Neural cell (in vitro differentiated cells): ENCODE measurements around the gene EN2. TPM values are rescaled to one million over a fixed set of nuclear protein-coding genes. Genes with fewer than 3 reads are reported as not detected.
A peak's percentile ranks its signal among the peaks of the same experiment; 100 is the strongest.

Experiments
- H2AFZ ChIP-seq: fragments of 200-600, 300-800 bp; sonication (generic), shearing (Covaris generic); 2 replicates; pipeline ENCODE4 v1.6.0; 2014; ENCODE audit warnings: low read depth, mild to moderate bottlenecking, antibody characterized with exemption, low read length, moderate library complexity
- H3F3A ChIP-seq: fragments of 200-600 bp; shearing (Covaris generic); 2 replicates; pipeline ENCODE4 v1.6.1; 2016; ENCODE audit warnings: mild to moderate bottlenecking, moderate library complexity, mixed read lengths, antibody characterized with exemption, low read length; ENCODE audit not compliant: insufficient read depth, poor library complexity, severe bottlenecking
- H3K27ac ChIP-seq: fragments of 200-600, 300-800 bp; sonication (generic), shearing (Covaris generic); 2 replicates; pipeline ENCODE4 v1.5.1; 2014; ENCODE audit warnings: mild to moderate bottlenecking, low read length, moderate library complexity
- H3K27me3 ChIP-seq: fragments of 300-800, 200-600 bp; sonication (generic), shearing (Covaris generic); 2 replicates; pipeline ENCODE4 v1.6.0; 2014; ENCODE audit warnings: mild to moderate bottlenecking, low read depth, low read length, moderate library complexity; ENCODE audit not compliant: insufficient read depth
- H3K36me3 ChIP-seq: fragments of 300-800, 200-600 bp; sonication (generic), shearing (Covaris generic); 2 replicates; pipeline ENCODE4 v1.5.1; 2014; ENCODE audit warnings: mild to moderate bottlenecking, antibody characterized with exemption, low read length, moderate library complexity; ENCODE audit not compliant: insufficient read depth
- H3K4me2 ChIP-seq: fragments of 300-800, 200-600 bp; sonication (generic), shearing (Covaris generic); 2 replicates; pipeline ENCODE4 v1.6.0; 2014; ENCODE audit warnings: mild to moderate bottlenecking, low read length
- H3K4me3 ChIP-seq: fragments of 300-800, 200-600 bp; sonication (generic), shearing (Covaris generic); 2 replicates; pipeline ENCODE4 v1.5.1; 2014; ENCODE audit warnings: mild to moderate bottlenecking, low read length, moderate library complexity
- H3K79me2 ChIP-seq: fragments of 200-600 bp; shearing (Covaris generic); replicated peaks from 2 replicates; pipeline ENCODE4 v1.6.0; 2014; ENCODE audit warnings: mild to moderate bottlenecking, low read length, moderate library complexity; ENCODE audit not compliant: insufficient read depth
- H3K9ac ChIP-seq: fragments of 300-800, 200-600 bp; sonication (generic), shearing (Covaris generic); 2 replicates; pipeline ENCODE4 v1.6.1; 2016; ENCODE audit warnings: mild to moderate bottlenecking, low read length, mixed read lengths
- H3K9me2 ChIP-seq: fragments of 200-600 bp; shearing (Covaris generic); 2 replicates; pipeline ENCODE4 v1.6.1; 2016; ENCODE audit warnings: mild to moderate bottlenecking, low read length, mixed read lengths; ENCODE audit not compliant: insufficient read depth
- H3K9me3 ChIP-seq: fragments of 200-600, 300-800 bp; sonication (generic), shearing (Covaris generic); 2 replicates; pipeline ENCODE4 v1.6.1; 2016; ENCODE audit warnings: mild to moderate bottlenecking, mixed run types, low read length, moderate library complexity, mixed read lengths
- H4K20me1 ChIP-seq: fragments of 200-600 bp; shearing (Covaris generic); 2 replicates; pipeline ENCODE4 v1.6.1; 2016; ENCODE audit warnings: mild to moderate bottlenecking, mixed run types; ENCODE audit not compliant: insufficient read depth
- EP300 ChIP-seq: fragments of 450-650 bp; conservative IDR thresholded peaks from 2 replicates; pipeline ENCODE4 v1.6.1; 2014; ENCODE audit warnings: antibody characterized with exemption, mild to moderate bottlenecking, moderate library complexity; ENCODE audit not compliant: poor library complexity, severe bottlenecking
- EZH2 ChIP-seq: fragments of 200-600, 300-800 bp; shearing (Covaris generic), sonication (generic); IDR thresholded peaks from 2 replicates; pipeline ENCODE4 v1.6.1; 2014; ENCODE audit warnings: antibody characterized with exemption, low read length, borderline replicate concordance, mild to moderate bottlenecking; ENCODE audit not compliant: insufficient read depth, poor library complexity, severe bottlenecking
- MXI1 ChIP-seq: fragments of 450-650 bp; conservative IDR thresholded peaks from 2 replicates; pipeline ENCODE4 v1.6.1; 2014; ENCODE audit warnings: antibody characterized with exemption, mild to moderate bottlenecking; ENCODE audit not compliant: poor library complexity, severe bottlenecking
- POLR2AphosphoS5 ChIP-seq: IDR thresholded peaks from 2 replicates; pipeline ENCODE4 v1.6.1; 2012
- RAD21 ChIP-seq: fragments of 450-650 bp; conservative IDR thresholded peaks from 2 replicates; pipeline ENCODE4 v1.6.1; 2014; ENCODE audit warnings: antibody characterized with exemption, mild to moderate bottlenecking, moderate library complexity
- SMC3 ChIP-seq: fragments of 450-650 bp; conservative IDR thresholded peaks from 2 replicates; pipeline ENCODE4 v1.6.1; 2014; ENCODE audit warnings: antibody characterized with exemption, mild to moderate bottlenecking, moderate library complexity; ENCODE audit not compliant: poor library complexity
- TAF1 ChIP-seq: IDR thresholded peaks from 2 replicates; pipeline ENCODE4 v1.6.1; 2012; ENCODE audit warnings: low read depth
- polyA plus RNA-seq: library from polyadenylated mRNA; depleted of rRNA; stranded (reverse); fragments of >200 nt; gene quantifications from 2 replicates; pipeline ENCODE4 v1.2.3, GENCODE V29; 2014
- TF ChIP-seq, protein P1 (sequence below): IDR thresholded peaks from 2 replicates; pipeline ENCODE4 v1.6.1; 2012; ENCODE audit warnings: borderline replicate concordance
- TF ChIP-seq, protein P2 (sequence below): fragments of 450-650 bp; IDR thresholded peaks from 2 replicates; pipeline ENCODE4 v1.5.1; 2014; ENCODE audit warnings: antibody characterized with exemption, mild to moderate bottlenecking, moderate library complexity; ENCODE audit not compliant: poor library complexity, severe bottlenecking

EN2 gene
- polyA plus RNA-seq, 1 donor from 2014 or later, result not detected

DNA sequence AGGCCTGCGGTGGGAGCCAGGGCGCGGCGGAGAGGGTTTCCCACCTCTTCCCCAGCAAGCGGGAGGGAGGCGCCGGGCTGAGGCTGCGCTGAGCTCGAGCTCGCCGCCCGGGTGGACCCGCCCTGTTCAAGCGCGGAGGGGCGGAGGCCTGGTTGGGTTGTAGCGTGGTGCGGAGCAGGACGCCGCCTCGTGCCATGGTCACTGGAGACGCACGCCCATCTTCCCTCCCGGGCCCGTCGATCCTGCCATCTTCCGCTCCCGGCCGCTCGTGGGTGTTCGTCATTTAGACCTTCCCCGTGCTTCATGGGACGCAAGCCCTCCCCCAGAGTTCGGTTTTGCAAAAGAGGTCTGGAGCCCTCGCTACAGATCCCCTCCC lies 9.3 kb upstream of the EN2 start:
- Histone ChIP-seq H3F3A (no peaks in the 10 kb centered on the region), H3K36me3 (no peaks in the 10 kb centered on the region), H4K20me1 (no peaks in the 10 kb centered on the region), H3K9ac (no peak overlapping the region), H3K79me2 (no peaks in the 10 kb centered on the region), H2AFZ (no peak overlapping the region), H3K4me2 (no peak overlapping the region), H3K9me3 (no peaks in the 10 kb centered on the region), H3K9me2 (no peaks in the 10 kb centered on the region), H3K4me3 (peak overlapping the region; percentile 37), H3K27me3 (peaks cover 89% of the 10 kb centered on the region), H3K27ac (no peak overlapping the region)
- TF ChIP-seq POLR2AphosphoS5 (peak; percentile 8), RAD21 (no peak), MXI1 (no peak), SMC3 (no peak), EZH2 (peak; percentile 34)
- TF ChIP-seq, protein P1, sequence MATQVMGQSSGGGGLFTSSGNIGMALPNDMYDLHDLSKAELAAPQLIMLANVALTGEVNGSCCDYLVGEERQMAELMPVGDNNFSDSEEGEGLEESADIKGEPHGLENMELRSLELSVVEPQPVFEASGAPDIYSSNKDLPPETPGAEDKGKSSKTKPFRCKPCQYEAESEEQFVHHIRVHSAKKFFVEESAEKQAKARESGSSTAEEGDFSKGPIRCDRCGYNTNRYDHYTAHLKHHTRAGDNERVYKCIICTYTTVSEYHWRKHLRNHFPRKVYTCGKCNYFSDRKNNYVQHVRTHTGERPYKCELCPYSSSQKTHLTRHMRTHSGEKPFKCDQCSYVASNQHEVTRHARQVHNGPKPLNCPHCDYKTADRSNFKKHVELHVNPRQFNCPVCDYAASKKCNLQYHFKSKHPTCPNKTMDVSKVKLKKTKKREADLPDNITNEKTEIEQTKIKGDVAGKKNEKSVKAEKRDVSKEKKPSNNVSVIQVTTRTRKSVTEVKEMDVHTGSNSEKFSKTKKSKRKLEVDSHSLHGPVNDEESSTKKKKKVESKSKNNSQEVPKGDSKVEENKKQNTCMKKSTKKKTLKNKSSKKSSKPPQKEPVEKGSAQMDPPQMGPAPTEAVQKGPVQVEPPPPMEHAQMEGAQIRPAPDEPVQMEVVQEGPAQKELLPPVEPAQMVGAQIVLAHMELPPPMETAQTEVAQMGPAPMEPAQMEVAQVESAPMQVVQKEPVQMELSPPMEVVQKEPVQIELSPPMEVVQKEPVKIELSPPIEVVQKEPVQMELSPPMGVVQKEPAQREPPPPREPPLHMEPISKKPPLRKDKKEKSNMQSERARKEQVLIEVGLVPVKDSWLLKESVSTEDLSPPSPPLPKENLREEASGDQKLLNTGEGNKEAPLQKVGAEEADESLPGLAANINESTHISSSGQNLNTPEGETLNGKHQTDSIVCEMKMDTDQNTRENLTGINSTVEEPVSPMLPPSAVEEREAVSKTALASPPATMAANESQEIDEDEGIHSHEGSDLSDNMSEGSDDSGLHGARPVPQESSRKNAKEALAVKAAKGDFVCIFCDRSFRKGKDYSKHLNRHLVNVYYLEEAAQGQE, result no peak

DNA sequence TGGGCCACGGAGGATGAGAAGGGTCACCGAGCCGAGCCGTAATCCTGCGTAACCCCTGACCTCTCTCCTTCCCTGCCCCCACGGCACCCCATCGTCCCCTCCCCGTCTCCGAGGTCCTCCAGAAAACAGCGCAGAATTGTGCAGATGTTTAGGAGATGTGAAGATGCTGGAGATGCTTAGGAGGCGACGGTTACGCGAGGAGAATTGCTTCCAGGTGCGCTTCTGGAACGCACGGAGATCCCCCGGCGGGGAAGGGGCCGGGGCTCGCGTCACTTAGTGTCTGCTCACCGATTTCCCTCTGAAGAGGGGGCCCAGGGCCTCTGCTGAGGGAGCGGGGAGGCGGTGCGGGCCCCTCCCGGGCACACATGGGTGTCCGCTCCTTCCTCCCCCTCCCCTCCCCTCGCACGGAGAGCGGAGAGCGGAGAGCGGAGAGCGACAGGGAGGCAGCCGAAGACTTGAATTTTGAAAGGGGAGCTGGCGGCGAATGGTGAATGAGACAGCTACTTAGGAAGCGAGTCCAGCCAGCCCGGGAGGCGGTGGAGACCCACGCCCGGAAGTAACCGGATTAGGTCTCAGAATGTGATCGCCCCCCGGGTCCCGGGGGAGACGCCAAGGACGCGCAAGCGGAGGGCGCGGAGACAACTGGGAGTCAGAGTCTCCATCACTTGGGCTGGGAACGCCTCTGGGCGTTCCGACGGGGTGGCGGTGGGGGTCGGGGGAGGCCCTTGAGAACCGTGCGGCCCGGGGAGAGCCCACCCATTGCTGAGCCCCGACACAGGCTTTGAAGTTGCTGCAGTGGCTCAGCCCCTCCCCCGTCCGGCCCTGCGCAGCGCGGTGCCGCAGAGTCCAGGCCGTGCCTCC lies 8.7 kb upstream of the EN2 start:
- Histone ChIP-seq H3K9ac (no peak overlapping the region), H3K4me2 (no peak overlapping the region), H3K36me3 (no peaks in the 10 kb centered on the region), H3K27ac (no peak overlapping the region), H4K20me1 (no peaks in the 10 kb centered on the region), H3K4me3 (peak overlapping the region; percentile 37), H3K79me2 (no peaks in the 10 kb centered on the region), H3K9me3 (no peaks in the 10 kb centered on the region), H3K27me3 (peaks cover 89% of the 10 kb centered on the region), H3K9me2 (no peaks in the 10 kb centered on the region), H3F3A (no peaks in the 10 kb centered on the region), H2AFZ (no peak overlapping the region)
- peak; percentile 65 for TF ChIP-seq EZH2
- TF ChIP-seq SMC3, result no peak

DNA sequence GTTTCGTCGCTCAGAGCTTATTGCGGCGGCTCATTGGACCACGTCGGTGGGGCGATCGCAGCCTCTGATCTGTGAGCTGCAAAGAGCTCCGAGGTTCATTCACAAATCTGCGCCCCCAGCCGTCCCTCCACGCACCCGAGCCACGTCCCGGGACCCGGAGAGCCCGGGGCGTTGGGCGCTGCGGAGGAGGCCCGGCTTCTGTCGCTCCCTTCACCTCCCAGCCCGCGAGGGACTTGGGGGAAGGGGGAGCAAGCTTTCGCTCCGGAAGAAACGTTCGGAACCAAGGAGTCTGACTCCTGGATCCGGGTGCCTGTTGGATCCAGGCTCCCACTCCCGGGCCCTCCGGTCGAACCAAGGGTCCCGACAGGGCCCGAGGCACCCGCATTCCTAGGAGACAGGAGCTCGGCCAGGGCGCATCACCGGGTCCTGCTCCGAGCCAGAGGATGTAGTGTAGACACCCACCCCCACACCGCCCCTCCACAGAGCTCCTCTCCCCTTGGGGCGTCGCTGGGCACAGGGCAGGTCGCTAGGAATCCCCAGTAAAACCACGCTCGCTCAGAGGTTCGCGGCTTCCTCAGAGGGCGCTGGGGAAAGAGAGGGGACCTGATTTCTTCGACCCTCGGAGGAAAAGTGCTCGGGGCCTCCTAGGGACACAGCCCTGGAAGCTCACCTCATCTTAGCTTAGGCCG lies 7.9 kb upstream of the EN2 start:
- no peak overlapping the region for H2AFZ ChIP-seq
- H3K79me2 ChIP-seq, result no peaks in the 10 kb centered on the region
- H3K4me3 ChIP-seq, result no peak overlapping the region
- H3K4me2 ChIP-seq, result no peak overlapping the region
- no peaks in the 10 kb centered on the region for H3K9me2 ChIP-seq
- H4K20me1 ChIP-seq, result no peaks in the 10 kb centered on the region
- no peak overlapping the region for H3K27ac ChIP-seq
- TF ChIP-seq POLR2AphosphoS5 (no peak), SMC3 (no peak), MXI1 (no peak), TAF1 (no peak), EP300 (no peak), RAD21 (no peak), EZH2 (no peak)
- TF ChIP-seq, protein P2, sequence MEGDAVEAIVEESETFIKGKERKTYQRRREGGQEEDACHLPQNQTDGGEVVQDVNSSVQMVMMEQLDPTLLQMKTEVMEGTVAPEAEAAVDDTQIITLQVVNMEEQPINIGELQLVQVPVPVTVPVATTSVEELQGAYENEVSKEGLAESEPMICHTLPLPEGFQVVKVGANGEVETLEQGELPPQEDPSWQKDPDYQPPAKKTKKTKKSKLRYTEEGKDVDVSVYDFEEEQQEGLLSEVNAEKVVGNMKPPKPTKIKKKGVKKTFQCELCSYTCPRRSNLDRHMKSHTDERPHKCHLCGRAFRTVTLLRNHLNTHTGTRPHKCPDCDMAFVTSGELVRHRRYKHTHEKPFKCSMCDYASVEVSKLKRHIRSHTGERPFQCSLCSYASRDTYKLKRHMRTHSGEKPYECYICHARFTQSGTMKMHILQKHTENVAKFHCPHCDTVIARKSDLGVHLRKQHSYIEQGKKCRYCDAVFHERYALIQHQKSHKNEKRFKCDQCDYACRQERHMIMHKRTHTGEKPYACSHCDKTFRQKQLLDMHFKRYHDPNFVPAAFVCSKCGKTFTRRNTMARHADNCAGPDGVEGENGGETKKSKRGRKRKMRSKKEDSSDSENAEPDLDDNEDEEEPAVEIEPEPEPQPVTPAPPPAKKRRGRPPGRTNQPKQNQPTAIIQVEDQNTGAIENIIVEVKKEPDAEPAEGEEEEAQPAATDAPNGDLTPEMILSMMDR, result no peak
- TF ChIP-seq, protein P1, result no peak
- H3K27me3 ChIP-seq, result peaks cover 92% of the 10 kb centered on the region
- no peak overlapping the region for H3K9ac ChIP-seq
- H3F3A ChIP-seq, result no peaks in the 10 kb centered on the region
- H3K9me3 ChIP-seq, result no peaks in the 10 kb centered on the region
- no peaks in the 10 kb centered on the region for H3K36me3 ChIP-seq
